ENCODE measurements around the gene ACACA.
"Not testable (repeated sequence)": the region's sequence is repeated elsewhere in the genome, so short reads cannot be mapped to it uniquely, and the experiment has no call there.

Gene ACACA

DNA sequence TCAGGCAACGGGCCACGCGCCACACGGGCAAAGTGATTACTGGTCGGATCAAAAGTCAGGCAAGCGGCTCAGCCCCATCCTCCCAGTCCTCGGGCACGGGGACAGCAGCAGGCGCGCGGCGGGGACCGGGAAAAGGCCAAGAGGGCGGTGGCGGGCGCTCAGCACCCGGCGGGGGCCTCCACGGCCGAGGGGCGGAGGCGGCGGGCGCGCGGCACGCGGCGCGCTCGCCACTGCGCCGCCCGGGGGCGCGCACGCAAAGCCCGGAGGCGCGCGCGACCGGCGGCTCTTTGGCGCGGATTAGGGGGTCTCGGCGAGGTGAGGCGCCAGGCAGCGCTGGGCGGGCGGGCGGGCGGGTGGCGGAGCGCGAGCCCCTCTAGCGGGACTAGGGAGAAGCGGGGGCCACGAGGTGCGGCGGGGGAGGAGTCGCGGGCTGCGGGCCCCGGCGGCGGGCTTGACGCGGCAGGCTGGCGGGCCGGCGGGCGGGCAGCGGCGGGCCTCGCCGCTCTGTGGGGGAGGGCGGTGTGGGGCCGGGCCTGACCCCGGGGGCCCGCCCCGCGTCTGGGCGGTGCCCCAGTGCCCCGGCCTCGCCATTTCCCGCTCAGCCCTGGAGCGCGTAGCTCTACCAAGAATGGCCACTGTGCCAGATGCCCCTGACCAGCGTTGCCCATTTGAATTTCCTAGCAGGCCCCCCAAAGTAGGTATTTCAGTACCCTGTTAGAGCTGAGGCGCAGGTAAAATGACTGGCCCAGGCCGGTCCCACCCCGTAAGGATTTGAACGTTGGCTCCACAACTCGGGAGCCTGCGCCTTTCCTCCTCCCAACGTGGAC, at the start of gene ACACA, which contains the start of gene TADA2A:
Gene ACACA (minus strand): TSS at position 202 of the 827 bp plus-strand sequence. CDS start 537 bp downstream, outside the sequence.
Gene TADA2A (plus strand): TSS at position 252 of the 827 bp plus-strand sequence. CDS start 4,480 bp downstream, outside the sequence.
- peak; percentile 70 for DNase-seq

DNA sequence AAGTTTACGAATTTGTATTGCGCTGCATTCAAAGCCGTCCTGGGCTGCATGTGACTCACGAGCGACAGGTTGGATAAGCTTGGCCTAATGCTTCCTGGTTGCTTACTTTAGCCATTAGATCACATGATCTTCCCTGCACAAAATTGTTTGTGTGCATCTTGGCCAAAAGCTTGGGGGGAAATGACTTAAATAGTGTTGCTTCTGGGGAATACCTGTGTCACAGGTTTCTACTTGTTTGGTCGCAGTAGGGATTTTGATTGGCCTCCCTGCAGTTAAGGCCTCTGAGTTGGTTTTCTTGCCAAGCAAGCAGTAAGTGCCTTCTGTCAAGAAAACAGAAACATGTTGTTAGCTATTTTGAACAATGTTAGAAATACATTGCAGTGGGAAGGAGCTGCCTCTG, 43.5 kb upstream of the ACACA start:
- DNase-seq = no peak

DNA sequence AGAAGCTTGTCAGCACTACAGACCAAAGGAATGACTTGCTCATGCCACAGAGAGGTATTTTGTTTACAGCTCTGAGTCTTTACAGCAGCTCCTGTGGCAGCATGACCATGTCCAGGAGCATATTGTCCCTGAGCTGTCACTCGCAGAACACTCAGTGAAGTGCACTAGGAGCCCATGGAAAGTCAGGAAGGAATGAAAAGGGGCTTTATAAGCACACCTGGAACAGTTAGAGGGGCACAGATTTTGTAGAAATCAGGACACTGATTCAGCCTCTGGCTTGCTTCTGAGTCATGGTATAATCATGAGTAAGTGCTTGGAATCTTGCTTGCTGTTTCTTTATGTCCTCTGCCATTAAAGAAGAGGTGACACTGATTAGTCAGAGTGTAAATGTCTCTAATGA, 41.0 kb upstream of the ACACA start:
- no peak for DNase-seq

DNA sequence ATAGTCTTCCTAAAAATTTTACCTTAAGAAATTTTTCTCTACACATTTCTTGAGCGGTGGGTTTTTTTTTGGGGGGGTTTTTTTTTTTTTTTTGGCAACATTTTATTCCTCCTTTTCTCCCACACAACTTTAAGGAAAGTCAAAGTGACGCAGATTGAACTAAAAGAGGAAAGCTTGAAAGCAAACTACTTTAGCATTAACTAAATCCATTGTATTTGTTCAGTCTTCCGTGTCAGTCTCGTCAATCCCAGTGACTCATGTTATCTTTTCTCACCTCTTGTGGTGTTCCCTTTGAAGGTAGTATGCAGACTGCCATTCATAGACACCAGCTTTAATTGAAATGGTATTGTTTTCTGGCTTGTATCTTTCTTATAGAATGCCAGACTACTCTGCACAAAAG, 39.4 kb upstream of the ACACA start:
- DNase-seq = no peak

DNA sequence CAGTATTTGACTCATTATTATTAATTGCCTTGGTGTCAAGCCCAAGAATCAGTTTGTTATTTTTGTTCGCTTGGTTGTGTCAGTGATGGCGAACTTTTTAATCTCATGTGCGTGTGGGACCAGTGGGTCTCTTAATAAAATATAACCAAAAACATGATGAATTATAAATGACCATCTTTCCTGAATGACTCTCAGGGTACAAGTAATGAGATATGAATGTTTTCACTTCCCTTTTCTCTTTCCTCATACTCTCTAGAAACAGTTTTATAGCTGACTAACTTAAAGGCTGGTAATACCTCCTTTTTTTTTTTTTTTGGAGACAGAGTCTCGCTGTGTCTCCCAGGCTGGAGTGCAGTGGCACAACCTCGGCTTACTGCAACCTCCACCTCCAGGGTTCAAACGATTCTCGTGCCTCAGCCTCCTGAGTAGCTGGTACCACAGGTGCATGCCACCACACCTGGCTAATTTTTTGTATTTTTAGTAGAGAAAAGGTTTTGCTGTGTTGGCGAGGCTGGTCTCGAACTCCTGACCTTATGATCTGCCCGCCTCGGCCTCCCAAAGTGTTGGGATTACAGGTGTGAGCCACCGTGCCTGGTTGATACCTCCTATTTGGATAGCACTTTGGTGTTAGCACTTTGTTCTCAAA, 34.9 kb upstream of the ACACA start:
- DNase-seq = peak; percentile 88

DNA sequence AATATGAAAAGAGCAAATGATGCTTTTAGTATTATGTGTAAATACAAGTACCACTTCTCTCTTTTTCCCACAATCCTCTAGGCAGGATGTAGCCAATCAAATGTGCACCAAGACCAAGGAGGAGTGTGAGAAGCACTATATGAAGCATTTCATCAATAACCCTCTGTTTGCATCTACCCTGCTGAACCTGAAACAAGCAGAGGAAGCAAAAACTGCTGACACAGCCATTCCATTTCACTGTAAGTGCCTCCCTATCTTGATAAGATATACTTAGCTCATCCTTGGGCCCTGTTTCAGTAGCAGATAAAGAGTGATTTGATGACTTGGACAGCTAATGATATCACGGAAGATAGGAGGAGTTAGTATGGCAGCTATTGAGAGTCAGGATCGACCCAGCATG, 33.8 kb upstream of the ACACA start:
- no peak for DNase-seq

DNA sequence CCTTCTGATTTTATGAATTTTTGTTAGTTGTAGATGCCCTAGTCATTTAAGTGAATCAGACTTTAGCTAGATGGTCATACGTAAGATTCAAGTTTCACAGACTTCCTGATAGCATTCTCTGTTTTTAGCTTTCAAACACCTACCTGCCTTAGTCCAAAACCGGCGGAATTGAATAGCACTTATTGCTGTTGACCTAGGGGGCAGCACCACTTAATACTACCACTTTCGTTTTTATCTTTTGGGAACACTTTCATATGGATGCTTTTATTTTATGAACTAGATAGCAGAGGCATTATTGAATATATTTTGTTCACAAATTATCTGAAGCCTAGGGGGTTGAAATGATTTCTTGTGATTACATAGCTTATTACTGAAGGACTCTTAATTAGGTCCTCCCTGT, 31.5 kb upstream of the ACACA start:
- no peak for DNase-seq

DNA sequence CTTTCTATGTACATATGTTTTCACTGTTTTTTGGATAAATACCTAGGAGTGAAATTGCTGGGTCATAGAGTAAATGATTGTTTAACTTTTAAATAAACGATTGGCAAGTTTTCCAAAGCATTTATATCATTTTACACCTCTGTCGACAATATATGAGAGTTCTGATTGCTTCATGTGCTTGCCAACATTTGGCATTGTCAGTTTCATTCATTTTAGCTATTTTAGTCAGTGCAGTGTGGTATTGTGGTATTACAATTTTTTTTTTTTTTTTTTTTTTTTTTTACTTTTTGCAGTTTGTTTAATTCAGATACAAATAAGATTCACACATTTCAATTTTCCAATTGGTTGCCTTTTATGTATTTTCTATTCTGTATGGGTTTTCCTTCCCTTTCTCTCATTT, 26.0 kb upstream of the ACACA start:
- DNase-seq = no peak

DNA sequence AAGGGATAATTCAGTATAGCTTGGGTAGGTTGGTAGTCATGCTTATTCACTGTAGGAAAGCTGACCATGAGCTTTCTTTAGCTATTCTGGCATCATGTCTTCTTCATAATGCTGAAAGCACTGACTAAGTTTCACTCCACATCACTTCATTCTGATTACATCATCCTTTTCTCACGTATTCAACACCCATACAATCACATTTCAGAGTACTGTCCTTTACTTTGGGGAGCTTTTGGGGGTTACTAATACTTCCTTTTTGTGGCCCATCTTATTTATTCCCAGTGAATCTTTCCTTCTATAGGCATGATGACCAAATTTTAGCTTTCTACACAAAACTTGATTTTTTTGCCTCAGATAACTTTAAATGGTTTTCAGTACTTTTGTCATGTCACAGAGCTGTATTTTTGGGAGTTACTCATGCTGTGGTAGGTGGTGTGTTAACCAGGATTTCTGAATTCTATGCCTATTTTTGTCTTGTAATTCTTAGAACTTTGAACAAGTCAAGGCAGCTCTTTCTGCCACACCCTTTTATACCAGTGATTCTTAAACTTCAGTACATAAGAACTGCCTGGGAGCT, 23.5 kb upstream of the ACACA start:
- DNase-seq = peak; percentile 49

DNA sequence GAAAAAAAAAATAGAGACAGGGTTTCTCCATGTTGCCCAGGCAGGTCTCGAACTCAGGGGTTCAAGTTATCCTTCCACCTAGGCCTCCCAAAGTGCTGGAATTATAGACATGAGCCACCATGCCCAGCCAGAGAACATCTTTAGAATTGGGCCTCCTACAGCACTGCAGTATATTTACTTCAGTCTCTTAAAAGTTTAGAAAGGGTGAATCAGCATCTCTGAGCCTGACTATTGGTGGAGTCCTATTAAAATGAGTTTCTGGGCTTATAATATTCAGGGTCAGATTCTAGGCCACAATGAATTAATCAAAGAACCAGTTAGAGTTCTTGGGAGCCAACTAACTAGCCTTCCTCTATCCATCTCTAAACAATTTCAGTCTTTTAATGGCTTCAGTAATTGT, 22.8 kb upstream of the ACACA start:
- no peak for DNase-seq

DNA sequence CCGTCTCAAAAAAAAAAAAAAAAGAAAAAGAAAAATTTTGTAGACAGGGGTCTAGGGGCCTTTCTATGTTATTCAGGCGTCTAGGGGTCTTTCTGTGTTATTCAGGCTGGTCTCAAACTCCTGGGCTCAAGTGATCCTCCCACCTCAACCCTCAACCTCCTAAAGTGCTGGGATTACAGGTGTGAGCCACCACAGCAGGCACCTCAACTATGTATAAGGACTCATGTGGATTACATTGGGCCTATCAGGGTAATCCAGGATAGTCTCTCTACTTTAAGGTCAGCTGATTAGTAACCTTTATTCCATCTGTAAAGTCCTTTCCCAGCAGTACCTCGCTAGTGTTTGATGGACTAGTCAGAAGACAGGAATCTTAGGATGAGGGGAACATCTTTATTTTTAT, 22.4 kb upstream of the ACACA start:
- DNase-seq = no peak

DNA sequence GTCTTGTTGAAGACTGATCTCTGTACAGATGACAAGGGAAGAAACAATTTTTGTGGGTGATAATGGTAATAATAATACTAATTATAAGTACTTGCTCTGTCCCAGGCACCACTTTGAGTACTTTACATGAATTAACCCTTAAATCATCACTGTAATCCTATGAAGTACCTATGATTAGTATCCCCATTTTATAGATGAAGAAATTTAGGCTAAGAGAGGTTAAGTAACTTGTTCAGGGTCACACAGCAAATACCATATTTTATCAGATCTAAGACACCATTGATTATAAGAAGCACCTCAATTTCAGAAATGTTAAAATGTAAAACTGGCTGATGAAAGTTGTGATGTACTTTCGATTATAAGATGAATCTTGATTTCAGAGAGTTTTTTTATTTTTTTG, 18.6 kb upstream of the ACACA start:
- DNase-seq = no peak

DNA sequence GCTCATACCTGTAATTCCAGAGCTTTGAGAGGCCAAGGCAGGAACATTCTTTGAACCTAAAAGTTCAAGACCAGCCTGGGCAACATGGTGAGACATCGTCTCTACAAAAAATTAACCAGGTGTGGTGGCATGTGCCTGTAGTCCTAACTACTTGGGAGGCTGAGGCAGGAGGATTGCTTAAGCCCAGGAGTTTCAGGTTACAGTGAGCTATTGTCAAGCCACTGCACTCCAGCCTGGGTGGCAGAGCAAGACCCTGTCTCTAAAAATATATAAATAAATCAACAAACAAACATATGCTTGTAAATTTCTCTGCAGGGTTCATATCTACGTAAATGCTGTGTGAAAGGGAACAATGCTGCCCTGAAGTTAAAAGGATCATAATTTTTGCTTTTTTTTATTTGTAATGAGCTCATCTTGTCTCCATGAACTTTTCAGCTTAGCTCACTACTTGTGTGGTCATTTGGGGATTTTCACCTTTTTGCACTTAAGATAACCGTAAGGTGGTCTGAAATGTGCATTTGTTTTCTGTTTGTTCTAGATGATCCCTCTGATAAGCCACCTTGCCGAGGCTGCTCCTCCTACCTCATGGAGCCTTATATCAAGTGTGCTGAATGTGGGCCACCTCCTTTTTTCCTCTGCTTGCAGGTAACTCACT, 16.5 kb upstream of the ACACA start:
- no peak for DNase-seq

DNA sequence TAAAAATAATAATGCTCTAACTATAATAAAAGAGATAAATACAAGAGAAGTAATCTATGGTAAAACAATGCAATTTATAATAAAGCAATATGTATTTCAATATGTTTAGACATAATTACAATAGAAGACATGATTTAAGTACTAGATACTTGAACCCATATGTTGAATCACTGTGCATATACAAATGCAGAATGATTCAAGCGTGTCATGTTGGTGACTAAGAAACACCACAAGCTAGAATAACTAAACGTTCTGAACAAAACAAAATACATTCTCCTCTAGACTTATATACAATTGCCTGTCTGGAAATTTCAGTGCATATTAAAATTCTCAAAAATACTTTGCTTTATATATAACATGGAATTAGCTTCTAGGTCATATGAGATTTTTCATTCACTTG, 11.2 kb upstream of the ACACA start:
- no peak for DNase-seq

DNA sequence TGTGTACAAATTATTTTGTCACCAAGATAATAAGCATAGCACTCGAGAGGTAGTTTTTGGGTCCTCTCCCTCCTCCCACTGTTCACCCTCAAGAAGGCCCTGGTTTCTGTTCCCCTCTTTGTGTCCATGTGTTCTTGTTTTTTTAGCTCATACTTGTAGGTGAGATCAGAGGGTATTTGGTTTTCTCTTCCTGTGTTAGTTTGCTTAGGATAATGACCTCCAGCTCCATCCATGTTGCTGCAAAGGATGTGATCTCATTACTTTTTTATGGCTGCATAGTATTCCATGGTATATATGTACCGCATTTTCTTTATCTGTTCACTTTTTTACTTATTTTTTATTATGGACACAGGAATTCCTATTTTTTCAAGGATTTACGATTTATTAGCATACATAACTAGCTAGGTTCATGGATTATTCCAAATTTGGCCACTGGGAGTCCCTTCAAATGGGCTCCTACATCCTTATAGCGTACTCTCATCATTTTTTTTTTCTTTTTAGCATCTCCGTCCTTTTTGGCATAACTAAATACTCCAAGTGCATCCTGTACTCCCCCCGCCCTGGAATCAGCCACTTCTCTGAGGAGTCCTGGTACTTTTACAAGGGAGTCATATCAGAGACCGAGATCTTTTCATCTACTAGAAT, 7.4 kb upstream of the ACACA start:
- peak; percentile 26 for DNase-seq

DNA sequence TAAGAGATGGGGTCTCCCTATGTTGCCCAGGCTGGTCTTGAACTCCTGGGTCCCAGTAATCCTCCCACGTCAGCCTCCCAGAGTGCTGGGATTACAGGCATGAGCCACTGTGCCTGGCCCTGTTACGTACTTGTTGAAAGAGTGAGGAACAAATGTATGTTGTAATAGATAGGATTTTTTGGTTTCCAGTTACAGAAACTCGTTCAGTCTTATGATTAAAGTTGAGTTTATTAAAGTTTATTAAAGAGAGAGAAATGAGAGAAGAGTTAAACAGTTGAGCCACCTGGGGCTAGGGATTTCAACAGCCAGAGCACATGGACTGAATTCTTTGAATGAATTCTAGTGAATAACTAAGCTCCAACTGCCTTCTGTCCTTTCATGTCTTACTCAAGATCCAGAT, 3.7 kb upstream of the ACACA start:
- DNase-seq = no peak

DNA sequence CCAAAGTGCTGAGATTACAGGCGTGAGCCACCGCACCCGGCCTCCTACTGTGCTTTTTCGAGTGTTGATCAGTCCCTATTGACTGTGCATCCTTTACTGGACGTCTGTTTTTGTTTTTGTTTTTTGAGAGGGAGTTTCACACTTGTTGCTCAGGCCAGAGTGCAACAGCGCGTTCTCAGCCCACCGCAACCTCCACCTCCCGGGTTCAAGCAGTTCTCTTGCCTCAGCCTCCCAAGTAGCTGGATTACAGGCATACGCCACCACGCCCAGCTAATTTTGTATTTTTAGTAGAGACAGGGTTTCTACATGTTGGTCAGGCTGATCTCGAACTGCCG, 1.5 kb upstream of the ACACA start:
- not testable (repeated sequence) for DNase-seq

DNA sequence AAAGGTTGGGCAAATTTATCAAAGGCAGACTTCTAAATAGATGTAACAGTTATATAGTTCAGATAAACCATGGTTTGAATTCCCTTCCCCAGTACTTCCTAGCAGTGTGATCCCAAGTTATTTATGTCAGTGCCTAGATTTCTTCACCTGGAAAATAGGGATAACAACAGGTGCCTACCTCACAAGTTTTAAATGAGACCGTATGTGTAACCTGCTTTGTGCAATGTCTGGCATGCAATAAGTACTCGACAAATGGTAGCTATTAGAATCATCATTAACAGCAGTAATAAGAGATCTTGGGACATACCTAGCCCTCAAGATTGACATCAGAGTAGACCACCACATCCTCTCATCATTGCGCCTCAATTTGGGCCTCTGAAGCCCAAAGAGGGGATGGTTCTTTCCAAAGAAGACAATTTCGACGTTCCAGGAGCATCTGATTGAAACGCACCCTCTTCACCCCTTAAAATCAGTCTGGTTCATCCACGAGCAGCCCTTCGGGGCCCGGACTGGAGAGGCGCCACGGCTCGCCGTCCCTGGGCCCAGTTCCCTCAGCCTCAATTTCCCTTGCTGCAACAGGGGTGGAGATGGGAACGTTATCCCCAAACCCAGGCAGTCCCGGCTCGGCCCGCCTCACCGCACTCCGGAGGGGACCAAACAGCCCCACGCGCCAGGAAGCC, 541 bp downstream of the ACACA start:
- DNase-seq = no peak

DNA sequence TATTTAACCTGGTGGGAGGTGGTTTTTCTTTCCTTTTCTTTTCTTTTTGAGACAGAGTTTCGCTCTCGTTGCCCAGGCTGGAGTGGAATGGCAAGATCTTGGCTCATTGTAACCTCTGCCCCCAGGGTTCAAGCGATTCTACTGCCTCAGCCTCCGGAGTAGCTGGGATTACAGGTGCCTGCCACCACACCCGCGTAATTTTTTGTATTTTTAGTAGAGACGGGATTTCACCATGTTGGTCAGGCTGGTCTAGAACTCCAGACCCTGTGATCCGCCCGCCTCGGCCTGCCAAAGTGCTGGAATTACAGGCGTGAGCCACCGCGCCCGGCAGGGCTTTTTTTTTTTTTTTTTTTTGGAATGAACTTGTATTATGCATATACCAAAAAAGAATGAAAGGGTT, 1.1 kb downstream of the ACACA start:
- DNase-seq = not testable (repeated sequence)

DNA sequence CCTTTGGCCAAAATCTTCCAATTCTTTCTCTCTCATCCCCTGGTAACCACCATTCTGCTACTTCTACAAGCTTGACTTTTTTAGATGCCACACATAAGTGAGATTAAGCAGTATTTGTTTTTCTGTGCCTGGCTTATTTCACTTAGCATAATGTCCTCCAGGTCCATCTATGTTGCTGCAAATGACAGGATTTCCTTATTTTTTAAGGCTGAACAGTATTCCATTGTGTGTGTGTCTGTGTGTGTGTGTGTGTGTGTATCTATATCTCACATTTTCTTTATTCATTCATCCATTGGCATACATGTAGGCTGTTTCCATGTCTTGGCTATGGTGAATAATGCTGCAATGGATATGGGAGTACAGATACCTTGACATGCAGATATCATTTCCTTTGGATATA, 6.1 kb downstream of the ACACA start:
- no peak for DNase-seq

DNA sequence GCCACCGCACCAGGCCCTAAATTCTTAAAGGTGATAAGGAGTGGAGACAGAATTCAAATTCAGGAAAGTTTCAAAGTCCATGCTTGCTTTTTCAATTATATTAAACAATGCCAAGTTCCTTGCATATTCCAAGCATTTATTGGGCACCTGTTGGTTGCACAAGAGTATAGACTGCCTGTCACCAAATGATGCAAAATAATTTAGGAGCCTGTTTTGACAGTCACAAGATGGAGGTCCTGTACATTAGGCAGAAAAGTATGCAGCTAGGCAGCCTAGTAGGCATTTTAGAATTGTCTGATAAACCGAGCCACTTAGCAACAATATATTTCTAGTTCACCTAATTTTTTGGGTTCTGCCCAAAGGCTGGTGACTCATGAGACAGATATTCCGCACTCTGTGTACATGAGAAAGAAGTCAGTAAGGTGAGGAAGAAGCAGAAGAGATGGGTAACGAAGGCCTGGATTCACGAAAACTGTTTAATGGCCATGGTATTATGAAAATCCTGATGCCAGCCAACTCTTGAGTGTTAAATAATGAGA, 7.3 kb downstream of the ACACA start:
- no peak for DNase-seq

DNA sequence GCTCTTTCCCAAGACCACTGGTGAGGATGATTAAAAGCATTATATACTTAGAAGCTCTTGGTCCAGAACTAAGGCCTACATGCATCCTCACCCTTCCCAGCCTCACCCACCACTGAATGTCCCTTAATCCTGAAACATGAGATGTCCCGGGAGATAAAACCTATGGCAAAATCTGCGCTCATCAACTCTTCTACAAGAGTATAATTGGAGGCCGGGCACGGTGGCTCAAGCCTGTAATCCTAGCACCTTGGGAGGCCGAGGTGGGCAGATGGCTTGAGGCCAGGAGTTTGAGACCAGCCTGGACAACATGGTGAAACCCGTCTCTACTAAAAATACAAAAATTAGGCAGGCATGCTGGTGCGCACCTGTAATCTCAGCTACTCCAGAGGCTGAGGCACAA, 13.3 kb downstream of the ACACA start:
- no peak for DNase-seq

Measured in MV-4-11 (cell line).